ENCODE results near the gene CALCR.
"Not testable (repeated sequence)": the region's sequence is repeated elsewhere in the genome, so short reads cannot be mapped to it uniquely, and the experiment has no call there.

CALCR gene

GRCh38 chr7:93503088-93503487 is 71.4 kb downstream of the CALCR start:
- in situ Hi-C loops (cut with HindIII; ENCODE audit: low sequenced_read_pairs): no loop called here
- TF ChIP-seq CTCF (IDR thresholded peaks at IDR 0.05; ENCODE audit: low read depth, low read length): no peak
- no peak overlapping the region for H3K4me3 ChIP-seq (ENCODE audit: low read depth, low read length)
- DNase-seq (ENCODE audit: low read depth, low spot score): no peak

- H3K4me3 ChIP-seq (ENCODE audit: low read depth, low read length); DNase-seq (ENCODE audit: low read depth, low spot score); in situ Hi-C loops (cut with HindIII; ENCODE audit: low sequenced_read_pairs): not testable (repeated sequence)
Measured at GRCh38 chr7:93491860-93492259, 82.7 kb downstream of the CALCR start.

GRCh38 chr7:93476491-93477344 is 97.8 kb downstream of the CALCR start:
- in situ Hi-C loops (cut with HindIII; ENCODE audit: low sequenced_read_pairs): no loop called here
- no peak overlapping the region for H3K4me3 ChIP-seq (ENCODE audit: low read depth, low read length)
- no peak for DNase-seq (ENCODE audit: low read depth, low spot score)
- TF ChIP-seq CTCF (IDR thresholded peaks at IDR 0.05; ENCODE audit: low read depth, low read length): no peak

- no peak for DNase-seq (ENCODE audit: low read depth, low spot score)
- TF ChIP-seq CTCF (IDR thresholded peaks at IDR 0.05; ENCODE audit: low read depth, low read length): no peak
- no peak overlapping the region for H3K4me3 ChIP-seq (ENCODE audit: low read depth, low read length)
- in situ Hi-C loops (cut with HindIII; ENCODE audit: low sequenced_read_pairs): no loop called here
Measured at GRCh38 chr7:93475811-93476210, 98.7 kb downstream of the CALCR start.

- no peak for DNase-seq (ENCODE audit: low read depth, low spot score)
- no peak overlapping the region for H3K4me3 ChIP-seq (ENCODE audit: low read depth, low read length)
- in situ Hi-C loops (cut with HindIII; ENCODE audit: low sequenced_read_pairs): no loop called here
- TF ChIP-seq CTCF (IDR thresholded peaks at IDR 0.05; ENCODE audit: low read depth, low read length): no peak
Measured at GRCh38 chr7:93471456-93471855, 103.1 kb downstream of the CALCR start.

- in situ Hi-C loops (cut with HindIII; ENCODE audit: low sequenced_read_pairs): no loop called here
- TF ChIP-seq CTCF (IDR thresholded peaks at IDR 0.05; ENCODE audit: low read depth, low read length): no peak
- H3K4me3 ChIP-seq (ENCODE audit: low read depth, low read length): no peak overlapping the region
- no peak for DNase-seq (ENCODE audit: low read depth, low spot score)
Measured at GRCh38 chr7:93463764-93464163, 110.8 kb downstream of the CALCR start.

- in situ Hi-C loops (cut with HindIII; ENCODE audit: low sequenced_read_pairs): no loop called here
- TF ChIP-seq CTCF (IDR thresholded peaks at IDR 0.05; ENCODE audit: low read depth, low read length): no peak
- H3K4me3 ChIP-seq (ENCODE audit: low read depth, low read length): no peak overlapping the region
- no peak for DNase-seq (ENCODE audit: low read depth, low spot score)
Measured at GRCh38 chr7:93461350-93461749, 113.2 kb downstream of the CALCR start.

All from astrocyte of the spinal cord (primary cell).